K562 (cell line): ENCODE measurements around the gene NLE1. TPM values are rescaled to one million over a fixed set of nuclear protein-coding genes. Genes with fewer than 3 reads are reported as not detected.
A peak's percentile ranks its signal among the peaks of the same experiment; 100 is the strongest.

Experiments
- CCAR2 ChIP-seq: fragments of 200-400 bp; formaldehyde crosslinking; IDR thresholded peaks from 2 replicates; pipeline ENCODE4 v1.6.1; 2017; ENCODE audit warnings: mild to moderate bottlenecking, low read depth, low read length
- CCNT2 ChIP-seq: IDR thresholded peaks from 2 replicates; pipeline ENCODE4 v1.6.1; 2011; ENCODE audit warnings: borderline replicate concordance, low read depth, mild to moderate bottlenecking, moderate library complexity, mixed read lengths, low read length; ENCODE audit not compliant: insufficient read length; ENCODE audit errors: extremely low read depth
- CXXC5 ChIP-seq: fragments of 250-450 bp; sonication (Bioruptor Pico); IDR thresholded peaks from 2 replicates; pipeline ENCODE4 v1.8.0; 2022; ENCODE audit warnings: inconsistent platforms, mild to moderate bottlenecking, moderate library complexity
- ELF4 ChIP-seq: fragments of 450-650 bp; formaldehyde crosslinking; IDR thresholded peaks from 2 replicates; pipeline ENCODE4 v1.4.0; 2022; ENCODE audit warnings: missing genetic modification characterization
- GTF2B ChIP-seq: IDR thresholded peaks from 2 replicates; pipeline ENCODE4 v1.6.1; 2011; ENCODE audit not compliant: insufficient read length; ENCODE audit errors: extremely low read depth
- HLTF ChIP-seq: fragments of 450-650 bp; IDR thresholded peaks from 2 replicates; pipeline ENCODE4 v1.6.1; 2016
- KDM4B ChIP-seq, 2 experiments: fragments of 450-650 bp in 1 of 2; sonication (generic) in 1 of 2; IDR thresholded peaks; 2 replicates each; pipeline ENCODE4 v1.6.1; 2016 to 2017; ENCODE audit warnings: borderline replicate concordance in 2 of 2, antibody characterized with exemption in 1 of 2, low read depth in 1 of 2, mild to moderate bottlenecking in 1 of 2
- KHSRP ChIP-seq: fragments of 450-650 bp; IDR thresholded peaks from 2 replicates; pipeline ENCODE4 v1.6.1; 2017
- MTA3 ChIP-seq: fragments of 450-650 bp; formaldehyde crosslinking; IDR thresholded peaks from 2 replicates; pipeline ENCODE4 v1.6.1; 2017; ENCODE audit warnings: mild to moderate bottlenecking, borderline replicate concordance
- RHOXF2B ChIP-seq: fragments of 250-450 bp; sonication (Bioruptor Pico); conservative IDR thresholded peaks from 2 replicates; pipeline ENCODE4 v1.5.1; 2021
- SLC30A9 ChIP-seq: fragments of 250-450 bp; sonication (Bioruptor Pico); IDR thresholded peaks from 2 replicates; pipeline ENCODE4 v1.8.0; 2022; ENCODE audit warnings: mild to moderate bottlenecking, moderate library complexity
- SMARCA4 ChIP-seq: fragments of 450-650 bp; IDR thresholded peaks from 2 replicates; pipeline ENCODE4 v1.6.1; 2016
- TAF1 ChIP-seq: IDR thresholded peaks from 2 replicates; pipeline ENCODE4 v1.6.1; 2011; ENCODE audit warnings: mild to moderate bottlenecking, low read length, moderate library complexity; ENCODE audit not compliant: insufficient read depth, control insufficient read depth, severe bottlenecking; ENCODE audit errors: extremely low read depth
- TOE1 ChIP-seq, 2 experiments: fragments of 450-650 bp in 1 of 2; sonication (generic) in 1 of 2; formaldehyde crosslinking in 1 of 2; IDR thresholded peaks; 2 replicates each; pipeline versions ENCODE4 v1.7.1 to v1.8.0; 2016 to 2022; ENCODE audit warnings: borderline replicate concordance in 2 of 2, mild to moderate bottlenecking in 2 of 2, antibody characterized with exemption in 1 of 2, inconsistent platforms in 1 of 2, low read depth in 1 of 2, missing genetic modification reagents in 1 of 2, moderate library complexity in 1 of 2
- ZNF140 ChIP-seq: fragments of 250-450 bp; sonication (Bioruptor Pico); IDR thresholded peaks from 2 replicates; pipeline ENCODE4 v1.8.0; 2021; ENCODE audit warnings: moderate library complexity, mild to moderate bottlenecking, inconsistent platforms
- polyA plus RNA-seq, 8 experiments: library from polyadenylated mRNA; depleted of rRNA in 4 of 8; stranded (reverse) in 5 of 8; unstranded in 3 of 8; fragments of >200 nt; fragmentation: Nextera tagmentation in 2 of 8; fragmentation: Illumina TruSeq in 1 of 8; extraction: Ambion mirVana in 2 of 8; extraction: Trizol in 1 of 8; gene quantifications; 2 replicates each; pipeline versions ENCODE4 v1.2.1 to v1.2.3, GENCODE V29; 2011 to 2014; ENCODE audit warnings: inconsistent platforms in 1 of 8, missing spikeins in 1 of 8
- total RNA-seq, 7 experiments: library from RNA; depleted of rRNA in 6 of 7; stranded (reverse); fragments of >200 nt in 6 of 7; fragmentation: Illumina TruSeq in 2 of 7; extraction: Trizol in 2 of 7; gene quantifications; 2 replicates each; pipeline versions ENCODE4 v1.2.1 to v1.2.3, GENCODE V29; 2011 to 2021; ENCODE audit warnings: low replicate concordance in 1 of 7
- TF ChIP-seq, protein P1 (sequence below): conservative IDR thresholded peaks from 2 replicates; pipeline ENCODE4 v1.6.1; 2011; ENCODE audit warnings: low read depth, mild to moderate bottlenecking, low read length; ENCODE audit not compliant: control insufficient read depth
- TF ChIP-seq, protein P2 (sequence below): sonication (generic); formaldehyde crosslinking; IDR thresholded peaks from 2 replicates; pipeline ENCODE4 v1.8.1; 2023; ENCODE audit warnings: missing genetic modification reagents, mild to moderate bottlenecking, borderline replicate concordance

Gene NLE1
- total and polyA plus RNA-seq, 9 of the 15 experiments (the other 6 are each of a cell fraction or from before 2014, with no cell fraction given), result 3.8 to 69.0 (median 29.4) TPM

DNA sequence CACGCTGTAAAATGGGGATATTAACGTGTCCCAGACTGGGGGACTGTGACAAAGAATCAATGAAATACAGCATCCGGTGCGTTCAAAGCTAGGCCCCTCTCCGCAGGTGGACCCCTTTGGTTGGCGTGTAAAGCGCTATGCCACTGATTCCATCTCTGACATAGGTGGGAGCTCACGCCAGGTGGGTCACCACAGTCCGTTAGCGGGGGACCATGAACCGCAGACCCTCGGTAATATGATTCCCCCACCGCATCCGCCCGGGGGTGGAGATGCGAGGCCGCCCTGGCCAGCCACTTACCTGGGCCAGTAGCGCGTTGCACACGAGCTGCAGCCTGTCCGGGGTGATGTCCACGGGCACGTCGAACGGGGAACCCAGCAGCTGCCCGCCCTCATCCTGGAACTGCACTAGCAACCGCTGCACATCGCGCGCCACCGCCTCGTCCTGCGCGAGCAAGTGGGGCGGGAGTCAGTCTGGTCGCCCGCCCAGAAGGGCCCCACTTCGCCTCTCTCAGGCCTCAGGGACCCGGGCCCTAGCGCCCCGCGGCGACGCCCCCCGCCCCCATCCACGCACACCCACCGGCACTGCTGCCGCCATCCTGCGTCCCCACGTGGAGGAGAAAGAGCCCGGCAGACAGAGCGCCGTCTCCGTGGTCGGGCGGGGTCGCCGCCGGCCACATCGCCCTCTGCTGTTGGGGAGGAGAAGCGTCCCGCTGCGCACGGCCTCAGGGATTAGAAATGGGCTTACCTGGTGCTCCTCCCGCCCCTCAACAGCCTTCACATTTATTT lies at the start of gene NLE1 (continued):
- TF ChIP-seq TAF1 (peak; percentile 93), ZNF140 (no peak), KDM4B (IDR thresholded peaks at IDR 0.05; ENCODE audit: borderline replicate concordance in 2 of 2, low read depth in 1 of 2) (peak in 1 of 2 experiments; percentile 71; a peak in 1 of 4 replicates), KHSRP (no peak), ELF4 (CRISPR knock-in tag) (no peak), HLTF (no peak; the same call in 1 of the 2 replicates), SLC30A9 (no peak), RHOXF2B (CRISPR knock-in tag) (no peak), TOE1 (IDR thresholded peaks at IDR 0.05; ENCODE audit: borderline replicate concordance) (0 out of 2 replicates have a peak, but pooled peaks have one; percentile 53), TOE1 (CRISPR knock-in tag; IDR thresholded peaks at IDR 0.05; ENCODE audit: borderline replicate concordance, low read depth) (no peak), SMARCA4 (no peak), CCAR2 (no peak), GTF2B (no peak), CCNT2 (peak; percentile 50), MTA3 (peak; percentile 70; the same call in 1 of the 2 replicates), CXXC5 (CRISPR knock-in tag) (peak; percentile 84)
- TF ChIP-seq, protein P1, sequence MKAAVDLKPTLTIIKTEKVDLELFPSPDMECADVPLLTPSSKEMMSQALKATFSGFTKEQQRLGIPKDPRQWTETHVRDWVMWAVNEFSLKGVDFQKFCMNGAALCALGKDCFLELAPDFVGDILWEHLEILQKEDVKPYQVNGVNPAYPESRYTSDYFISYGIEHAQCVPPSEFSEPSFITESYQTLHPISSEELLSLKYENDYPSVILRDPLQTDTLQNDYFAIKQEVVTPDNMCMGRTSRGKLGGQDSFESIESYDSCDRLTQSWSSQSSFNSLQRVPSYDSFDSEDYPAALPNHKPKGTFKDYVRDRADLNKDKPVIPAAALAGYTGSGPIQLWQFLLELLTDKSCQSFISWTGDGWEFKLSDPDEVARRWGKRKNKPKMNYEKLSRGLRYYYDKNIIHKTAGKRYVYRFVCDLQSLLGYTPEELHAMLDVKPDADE, result peak; percentile 96
- TF ChIP-seq, protein P2, sequence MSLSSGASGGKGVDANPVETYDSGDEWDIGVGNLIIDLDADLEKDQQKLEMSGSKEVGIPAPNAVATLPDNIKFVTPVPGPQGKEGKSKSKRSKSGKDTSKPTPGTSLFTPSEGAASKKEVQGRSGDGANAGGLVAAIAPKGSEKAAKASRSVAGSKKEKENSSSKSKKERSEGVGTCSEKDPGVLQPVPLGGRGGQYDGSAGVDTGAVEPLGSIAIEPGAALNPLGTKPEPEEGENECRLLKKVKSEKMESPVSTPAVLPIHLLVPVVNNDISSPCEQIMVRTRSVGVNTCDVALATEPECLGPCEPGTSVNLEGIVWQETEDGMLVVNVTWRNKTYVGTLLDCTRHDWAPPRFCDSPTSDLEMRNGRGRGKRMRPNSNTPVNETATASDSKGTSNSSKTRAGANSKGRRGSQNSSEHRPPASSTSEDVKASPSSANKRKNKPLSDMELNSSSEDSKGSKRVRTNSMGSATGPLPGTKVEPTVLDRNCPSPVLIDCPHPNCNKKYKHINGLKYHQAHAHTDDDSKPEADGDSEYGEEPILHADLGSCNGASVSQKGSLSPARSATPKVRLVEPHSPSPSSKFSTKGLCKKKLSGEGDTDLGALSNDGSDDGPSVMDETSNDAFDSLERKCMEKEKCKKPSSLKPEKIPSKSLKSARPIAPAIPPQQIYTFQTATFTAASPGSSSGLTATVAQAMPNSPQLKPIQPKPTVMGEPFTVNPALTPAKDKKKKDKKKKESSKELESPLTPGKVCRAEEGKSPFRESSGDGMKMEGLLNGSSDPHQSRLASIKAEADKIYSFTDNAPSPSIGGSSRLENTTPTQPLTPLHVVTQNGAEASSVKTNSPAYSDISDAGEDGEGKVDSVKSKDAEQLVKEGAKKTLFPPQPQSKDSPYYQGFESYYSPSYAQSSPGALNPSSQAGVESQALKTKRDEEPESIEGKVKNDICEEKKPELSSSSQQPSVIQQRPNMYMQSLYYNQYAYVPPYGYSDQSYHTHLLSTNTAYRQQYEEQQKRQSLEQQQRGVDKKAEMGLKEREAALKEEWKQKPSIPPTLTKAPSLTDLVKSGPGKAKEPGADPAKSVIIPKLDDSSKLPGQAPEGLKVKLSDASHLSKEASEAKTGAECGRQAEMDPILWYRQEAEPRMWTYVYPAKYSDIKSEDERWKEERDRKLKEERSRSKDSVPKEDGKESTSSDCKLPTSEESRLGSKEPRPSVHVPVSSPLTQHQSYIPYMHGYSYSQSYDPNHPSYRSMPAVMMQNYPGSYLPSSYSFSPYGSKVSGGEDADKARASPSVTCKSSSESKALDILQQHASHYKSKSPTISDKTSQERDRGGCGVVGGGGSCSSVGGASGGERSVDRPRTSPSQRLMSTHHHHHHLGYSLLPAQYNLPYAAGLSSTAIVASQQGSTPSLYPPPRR (CRISPR knock-in tag), result no peak
